SK-N-SH (cell line): ENCODE measurements around the gene TNK2. TPM values are rescaled to one million over a fixed set of nuclear protein-coding genes. Genes with fewer than 3 reads are reported as not detected.

Experiments used
- CTCF ChIA-PET: fragments of 300-600, 350-600 bp; formaldehyde crosslinking; extraction: SDS; loops from one replicate; lab custom pipeline; 2021; lab: Yijun Ruan, JAX
- POLR2A ChIA-PET: fragments of 350-600 bp; sonication (Branson Sonifier 250); formaldehyde crosslinking; extraction: SDS; loops from one replicate; lab custom pipeline; 2020; ENCODE audit warnings: antibody characterized with exemption, inconsistent platforms; lab: Yijun Ruan, JAX
- DNase-seq: peaks from one replicate; pipeline ENCODE4 v3.0.0; 2012
- H2AFZ ChIP-seq: fragments of 200-600 bp; sonication (generic); 2 replicates; pipeline ENCODE4 v1.8.1; 2016; ENCODE audit warnings: antibody characterized with exemption, mild to moderate bottlenecking, low read depth
- H3F3A ChIP-seq: fragments of 200-600 bp; sonication (generic); replicated peaks from 2 replicates; pipeline ENCODE3; 2016; ENCODE audit warnings: antibody characterized with exemption, mild to moderate bottlenecking; ENCODE audit not compliant: insufficient read depth
- H3K27ac ChIP-seq, 2 experiments: fragments of 200-500 bp in 1 of 2; fragments of 200-600 bp in 1 of 2; sonication (Bioruptor generic) in 1 of 2; sonication (generic), shearing (Covaris generic) in 1 of 2; 2 replicates each; pipeline versions ENCODE4 v1.5.1 to v1.6.1; 2014 to 2016; ENCODE audit warnings: low read depth in 2 of 2, inconsistent platforms in 1 of 2, low read length in 1 of 2, mild to moderate bottlenecking in 1 of 2, mixed read lengths in 1 of 2
- H3K27me3 ChIP-seq: fragments of 200-600 bp; sonication (generic), shearing (Covaris generic); 2 replicates; pipeline ENCODE4 v1.6.1; 2016; ENCODE audit warnings: mixed run types; ENCODE audit not compliant: insufficient read depth
- H3K36me3 ChIP-seq, 2 experiments: fragments of 200-500 bp in 1 of 2; fragments of 200-600 bp in 1 of 2; sonication (Bioruptor generic) in 1 of 2; sonication (generic) in 1 of 2; replicated peaks in 1 of 2; 2 replicates each; pipeline versions ENCODE3 to v1.5.1; 2014 to 2016; ENCODE audit warnings: low read length in 1 of 2, mild to moderate bottlenecking in 1 of 2; ENCODE audit not compliant: insufficient read depth in 2 of 2, control insufficient read depth in 1 of 2
- H3K4me1 ChIP-seq, 2 experiments: fragments of 200-500 bp in 1 of 2; fragments of 200-600 bp in 1 of 2; sonication (Bioruptor generic) in 1 of 2; sonication (generic), shearing (Covaris generic) in 1 of 2; 2 replicates each; pipeline versions ENCODE4 v1.5.1 to v1.6.1; 2014 to 2016; ENCODE audit warnings: low read depth in 1 of 2, low read length in 1 of 2, mixed run types in 1 of 2; ENCODE audit not compliant: insufficient read depth in 2 of 2, control insufficient read depth in 1 of 2
- H3K4me2 ChIP-seq: fragments of 200-600 bp; sonication (generic), shearing (Covaris generic); 2 replicates; pipeline ENCODE4 v1.6.1; 2017; ENCODE audit warnings: mixed run types
- H3K4me3 ChIP-seq, 2 experiments: fragments of 200-500 bp in 1 of 2; fragments of 200-600 bp in 1 of 2; sonication (Bioruptor generic) in 1 of 2; sonication (generic), shearing (Covaris generic) in 1 of 2; 2 replicates each; pipeline versions ENCODE4 v1.5.1 to v1.8.1; 2014 to 2016; ENCODE audit warnings: low read depth in 2 of 2, inconsistent platforms in 1 of 2, low read length in 1 of 2, mild to moderate bottlenecking in 1 of 2, mixed read lengths in 1 of 2, moderate library complexity in 1 of 2
- H3K79me2 ChIP-seq: fragments of 200-600 bp; sonication (generic); 2 replicates; pipeline ENCODE4 v1.8.1; 2017; ENCODE audit warnings: mild to moderate bottlenecking; ENCODE audit not compliant: insufficient read depth
- H3K9ac ChIP-seq: fragments of 200-600 bp; sonication (generic); 2 replicates; pipeline ENCODE4 v1.6.1; 2017; ENCODE audit warnings: mixed run types
- H3K9me2 ChIP-seq: fragments of 200-600 bp; sonication (generic); 2 replicates; pipeline ENCODE4 v1.6.1; 2017; ENCODE audit warnings: mixed run types
- H3K9me3 ChIP-seq: fragments of 200-600 bp; sonication (generic); 2 replicates; pipeline ENCODE4 v1.6.1; 2017; ENCODE audit warnings: mixed run types, mild to moderate bottlenecking, moderate library complexity
- H4K20me1 ChIP-seq: fragments of 200-600 bp; sonication (generic); 2 replicates; pipeline ENCODE4 v1.6.1; 2017; ENCODE audit warnings: mild to moderate bottlenecking, mixed run types; ENCODE audit not compliant: insufficient read depth
- CHD2 ChIP-seq: fragments of 150-350 bp; IDR thresholded peaks from 2 replicates; pipeline ENCODE4 v1.6.1; 2018; ENCODE audit warnings: low read length; ENCODE audit not compliant: partially characterized antibody
- ELF1 ChIP-seq: IDR thresholded peaks from 2 replicates; pipeline ENCODE4 v1.4.0; 2012
- EZH2phosphoT487 ChIP-seq: fragments of 200-600 bp; sonication (generic); IDR thresholded peaks from 2 replicates; pipeline ENCODE4 v1.6.1; 2017; ENCODE audit warnings: low read depth, mixed run types, mild to moderate bottlenecking, antibody characterized with exemption, moderate library complexity, borderline replicate concordance
- FOXJ3 ChIP-seq: sonication (generic); formaldehyde crosslinking; IDR thresholded peaks from 2 replicates; pipeline ENCODE4 v1.5.1; 2020; ENCODE audit warnings: mild to moderate bottlenecking, missing genetic modification reagents
- FOXM1 ChIP-seq: IDR thresholded peaks from 2 replicates; pipeline ENCODE4 v1.4.0; 2012; ENCODE audit warnings: low read depth, mild to moderate bottlenecking
- GATA2 ChIP-seq: sonication (generic); formaldehyde crosslinking; IDR thresholded peaks from 2 replicates; pipeline ENCODE4 v1.5.0; 2020; ENCODE audit warnings: mild to moderate bottlenecking, missing genetic modification reagents
- MAX ChIP-seq: IDR thresholded peaks from 2 replicates; pipeline ENCODE4 v1.4.0; 2012; ENCODE audit warnings: low read depth
- MXI1 ChIP-seq: IDR thresholded peaks from 2 replicates; pipeline ENCODE4 v1.6.1; 2012; ENCODE audit warnings: mild to moderate bottlenecking, low read depth, low read length, improper control_type of control experiment
- NFIC ChIP-seq: IDR thresholded peaks from 2 replicates; pipeline ENCODE4 v1.4.0; 2012; ENCODE audit warnings: borderline replicate concordance
- RAD21 ChIP-seq: IDR thresholded peaks from 2 replicates; pipeline ENCODE4 v1.6.1; 2012; ENCODE audit warnings: mild to moderate bottlenecking, low read length
- RFX5 ChIP-seq: IDR thresholded peaks from 2 replicates; pipeline ENCODE4 v1.6.1; 2012; ENCODE audit warnings: mild to moderate bottlenecking, improper control_type of control experiment, low read length
- WGBS: methylation state at CpG from one replicate; pipeline ENCODE4 v1.1.6; 2017; ENCODE audit warnings: low lambda C conversion rate; 5-methylcytosine and 5-hydroxymethylcytosine counted together
- polyA plus RNA-seq, 3 experiments: library from polyadenylated mRNA; depleted of rRNA; stranded (reverse); fragments of >200 nt; gene quantifications; 2 replicates each; pipeline ENCODE4 v1.2.3, GENCODE V29; 2012
- TF ChIP-seq, protein P1 (sequence below): IDR thresholded peaks from 2 replicates; pipeline ENCODE4 v1.4.0; 2012; ENCODE audit warnings: low read depth, borderline replicate concordance
- TF ChIP-seq, protein P2 (sequence below): IDR thresholded peaks from 2 replicates; pipeline ENCODE4; 2012
- TF ChIP-seq, protein P3 (sequence below): IDR thresholded peaks from 2 replicates; pipeline ENCODE4 v1.6.1; 2012; ENCODE audit warnings: mild to moderate bottlenecking, low read depth, low read length, moderate library complexity

The TNK2 gene
- polyA plus RNA-seq, 1 of the 3 experiments (the other 2 are of a cell fraction) = 17.3 TPM

DNA sequence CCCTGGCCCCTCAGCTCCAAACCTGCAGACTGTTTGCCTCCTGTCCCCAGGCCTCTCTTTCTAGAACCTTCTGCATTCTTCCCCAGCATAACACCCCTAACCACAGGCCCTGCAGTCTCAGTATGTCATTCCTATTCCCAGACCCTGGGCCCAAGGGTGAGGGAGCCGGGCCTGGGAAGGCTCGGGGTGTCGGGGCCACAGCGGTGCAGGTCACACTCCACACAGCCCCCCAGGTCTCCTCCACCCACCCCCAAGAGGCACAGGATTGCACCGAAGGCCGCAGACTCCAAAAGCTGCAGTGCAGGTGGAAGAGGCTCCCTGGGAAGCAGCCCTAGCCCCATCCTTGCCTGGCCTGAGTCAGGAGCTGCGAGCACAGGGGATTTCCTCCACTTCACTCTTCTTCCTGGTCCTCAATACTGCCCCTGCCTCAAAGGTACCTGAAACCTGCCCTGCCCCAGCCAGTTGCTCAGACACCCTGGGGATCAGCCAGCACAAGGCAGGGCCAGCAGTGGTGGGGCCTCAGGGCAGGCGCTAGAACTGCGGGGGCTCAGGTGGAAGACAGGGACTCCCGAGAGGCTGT is 31.1 kb downstream of the TNK2 start:
- WGBS = 96% methylated on average over 6 of the region's 10 CpGs
- TF ChIP-seq GATA2 (CRISPR knock-in tag) = no peak
- TF ChIP-seq MXI1 = no peak
- TF ChIP-seq, protein P1, sequence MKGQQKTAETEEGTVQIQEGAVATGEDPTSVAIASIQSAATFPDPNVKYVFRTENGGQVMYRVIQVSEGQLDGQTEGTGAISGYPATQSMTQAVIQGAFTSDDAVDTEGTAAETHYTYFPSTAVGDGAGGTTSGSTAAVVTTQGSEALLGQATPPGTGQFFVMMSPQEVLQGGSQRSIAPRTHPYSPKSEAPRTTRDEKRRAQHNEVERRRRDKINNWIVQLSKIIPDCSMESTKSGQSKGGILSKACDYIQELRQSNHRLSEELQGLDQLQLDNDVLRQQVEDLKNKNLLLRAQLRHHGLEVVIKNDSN = no peak
- no peak for TF ChIP-seq ELF1
- TF ChIP-seq NFIC = no peak
- TF ChIP-seq, protein P2, sequence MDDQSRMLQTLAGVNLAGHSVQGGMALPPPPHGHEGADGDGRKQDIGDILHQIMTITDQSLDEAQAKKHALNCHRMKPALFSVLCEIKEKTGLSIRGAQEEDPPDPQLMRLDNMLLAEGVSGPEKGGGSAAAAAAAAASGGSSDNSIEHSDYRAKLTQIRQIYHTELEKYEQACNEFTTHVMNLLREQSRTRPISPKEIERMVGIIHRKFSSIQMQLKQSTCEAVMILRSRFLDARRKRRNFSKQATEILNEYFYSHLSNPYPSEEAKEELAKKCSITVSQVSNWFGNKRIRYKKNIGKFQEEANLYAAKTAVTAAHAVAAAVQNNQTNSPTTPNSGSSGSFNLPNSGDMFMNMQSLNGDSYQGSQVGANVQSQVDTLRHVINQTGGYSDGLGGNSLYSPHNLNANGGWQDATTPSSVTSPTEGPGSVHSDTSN = no peak
- TF ChIP-seq MAX = no peak
- TF ChIP-seq CHD2 = no peak
- no peak for TF ChIP-seq EZH2phosphoT487
- no peak for TF ChIP-seq RAD21
- no peak for TF ChIP-seq RFX5
- TF ChIP-seq, protein P3, sequence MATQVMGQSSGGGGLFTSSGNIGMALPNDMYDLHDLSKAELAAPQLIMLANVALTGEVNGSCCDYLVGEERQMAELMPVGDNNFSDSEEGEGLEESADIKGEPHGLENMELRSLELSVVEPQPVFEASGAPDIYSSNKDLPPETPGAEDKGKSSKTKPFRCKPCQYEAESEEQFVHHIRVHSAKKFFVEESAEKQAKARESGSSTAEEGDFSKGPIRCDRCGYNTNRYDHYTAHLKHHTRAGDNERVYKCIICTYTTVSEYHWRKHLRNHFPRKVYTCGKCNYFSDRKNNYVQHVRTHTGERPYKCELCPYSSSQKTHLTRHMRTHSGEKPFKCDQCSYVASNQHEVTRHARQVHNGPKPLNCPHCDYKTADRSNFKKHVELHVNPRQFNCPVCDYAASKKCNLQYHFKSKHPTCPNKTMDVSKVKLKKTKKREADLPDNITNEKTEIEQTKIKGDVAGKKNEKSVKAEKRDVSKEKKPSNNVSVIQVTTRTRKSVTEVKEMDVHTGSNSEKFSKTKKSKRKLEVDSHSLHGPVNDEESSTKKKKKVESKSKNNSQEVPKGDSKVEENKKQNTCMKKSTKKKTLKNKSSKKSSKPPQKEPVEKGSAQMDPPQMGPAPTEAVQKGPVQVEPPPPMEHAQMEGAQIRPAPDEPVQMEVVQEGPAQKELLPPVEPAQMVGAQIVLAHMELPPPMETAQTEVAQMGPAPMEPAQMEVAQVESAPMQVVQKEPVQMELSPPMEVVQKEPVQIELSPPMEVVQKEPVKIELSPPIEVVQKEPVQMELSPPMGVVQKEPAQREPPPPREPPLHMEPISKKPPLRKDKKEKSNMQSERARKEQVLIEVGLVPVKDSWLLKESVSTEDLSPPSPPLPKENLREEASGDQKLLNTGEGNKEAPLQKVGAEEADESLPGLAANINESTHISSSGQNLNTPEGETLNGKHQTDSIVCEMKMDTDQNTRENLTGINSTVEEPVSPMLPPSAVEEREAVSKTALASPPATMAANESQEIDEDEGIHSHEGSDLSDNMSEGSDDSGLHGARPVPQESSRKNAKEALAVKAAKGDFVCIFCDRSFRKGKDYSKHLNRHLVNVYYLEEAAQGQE = no peak
- TF ChIP-seq FOXM1 = no peak
- TF ChIP-seq FOXJ3 (CRISPR knock-in tag) = no peak
- TF ChIP-seq, all 33 proteins: peak for 0
- no peak for DNase-seq
- ChIA-PET POLR2A (no interaction called here), CTCF (interaction anchor here (1.2 to 3.3 kb wide), 3 partner anchors 16 to 26 kb away, joined by 4 to 21 read pairs (median 11); no protein-coding TSS in a partner anchor)
- Histone ChIP-seq H4K20me1 (no peaks in the 10 kb centered on the region), H3K9ac (no peak overlapping the region), H3F3A (no peaks in the 10 kb centered on the region), H2AFZ (no peak overlapping the region), H3K36me3 (peaks cover 3 to 44% of the 10 kb centered on the region in 2 experiments), H3K27me3 (no peaks in the 10 kb centered on the region), H3K9me3 (no peaks in the 10 kb centered on the region), H3K79me2 (no peaks in the 10 kb centered on the region), H3K4me3 (no peak overlapping the region), H3K27ac (no peak overlapping the region), H3K4me1 (no peaks in the 10 kb centered on the region), H3K4me2 (no peak overlapping the region), H3K9me2 (no peaks in the 10 kb centered on the region)
